Esophagus (tissue), 2 donors: ENCODE data around the gene SEMA6D. TPM values are rescaled to one million over a fixed set of nuclear protein-coding genes. Genes with fewer than 3 reads are reported as not detected.

Experiments
- H3K27ac ChIP-seq, 2 donors: one replicate each; pipeline ENCODE4 v1.5.1; 2013; ENCODE audit warnings: low read depth in 2 of 2, mild to moderate bottlenecking in 2 of 2, inconsistent platforms in 1 of 2, low read length in 1 of 2, moderate library complexity in 1 of 2
- H3K27me3 ChIP-seq, 2 donors: one replicate each; pipeline ENCODE4 v1.6.1; 2013; ENCODE audit warnings: low read length in 2 of 2, control low read depth in 1 of 2, mild to moderate bottlenecking in 1 of 2; ENCODE audit not compliant: insufficient read depth in 2 of 2, control insufficient read depth in 1 of 2
- H3K36me3 ChIP-seq, 2 donors: one replicate each; pipeline ENCODE4 v1.6.1; 2013; ENCODE audit warnings: low read length in 1 of 2; ENCODE audit not compliant: control insufficient read depth in 2 of 2, insufficient read depth in 2 of 2
- H3K4me1 ChIP-seq, 2 donors: one replicate each; pipeline ENCODE4 v1.6.1; 2013; ENCODE audit warnings: low read length in 1 of 2; ENCODE audit not compliant: control insufficient read depth in 2 of 2, insufficient read depth in 2 of 2
- H3K4me3 ChIP-seq, 2 donors: one replicate each; pipeline ENCODE4 v1.5.1; 2013; ENCODE audit warnings: low read length in 2 of 2, mild to moderate bottlenecking in 2 of 2, low read depth in 1 of 2, moderate library complexity in 1 of 2
- H3K9me3 ChIP-seq, 2 donors: one replicate each; pipeline ENCODE4 v1.6.1; 2013; ENCODE audit warnings: mild to moderate bottlenecking in 2 of 2, low read depth in 1 of 2, low read length in 1 of 2, moderate library complexity in 1 of 2; ENCODE audit not compliant: control insufficient read depth in 2 of 2, insufficient read depth in 1 of 2
- WGBS, 2 donors: extraction: QIAGEN DNeasy Blood & Tissue Kit; methylation state at CpG; one replicate each; pipeline ENCODE4 v1.1.7; 2013; 5-methylcytosine and 5-hydroxymethylcytosine counted together
- polyA plus RNA-seq, 2 donors: library from polyadenylated mRNA; stranded (reverse); fragments of 200-250 nt; gene quantifications; one replicate each; pipeline ENCODE4 v1.2.3, GENCODE V29; 2013
- donor health status: healthy with polysubstance abuse.
- donor health status: Bipolar disorder and iron deficiency.

The SEMA6D gene
- polyA plus RNA-seq, 2 donors, result 0.31 to 0.40 TPM

DNA sequence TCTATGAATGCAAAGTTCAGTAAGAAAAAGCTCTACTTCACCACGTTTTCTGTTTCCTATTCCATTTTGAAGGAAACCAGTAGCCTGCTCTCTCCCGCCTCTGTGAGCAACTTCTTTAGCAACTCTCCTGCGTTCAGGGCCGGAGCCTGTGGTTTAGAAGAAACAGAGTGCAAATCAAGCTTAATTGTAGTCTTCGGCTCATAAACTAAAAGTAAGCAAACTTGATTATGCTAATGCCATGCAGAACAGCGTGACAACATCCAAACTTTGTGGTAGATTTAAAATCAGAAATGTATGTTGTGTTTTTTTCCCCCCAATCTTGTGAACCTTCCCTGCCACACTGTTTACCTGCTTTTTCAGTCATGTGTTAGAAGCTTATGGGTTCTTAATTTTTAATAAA, 87.4 kb downstream of the SEMA6D start:
- Histone ChIP-seq H3K4me3 (no peak overlapping the region), H3K9me3 (no peaks in the 10 kb centered on the region), H3K36me3 (no peaks in the 10 kb centered on the region), H3K27ac (no peak overlapping the region), H3K27me3 (no peaks in the 10 kb centered on the region), H3K4me1 (no peaks in the 10 kb centered on the region)
- 82 to 90% methylated on average over 6 of the region's 6 CpGs for WGBS, 2 donors

DNA sequence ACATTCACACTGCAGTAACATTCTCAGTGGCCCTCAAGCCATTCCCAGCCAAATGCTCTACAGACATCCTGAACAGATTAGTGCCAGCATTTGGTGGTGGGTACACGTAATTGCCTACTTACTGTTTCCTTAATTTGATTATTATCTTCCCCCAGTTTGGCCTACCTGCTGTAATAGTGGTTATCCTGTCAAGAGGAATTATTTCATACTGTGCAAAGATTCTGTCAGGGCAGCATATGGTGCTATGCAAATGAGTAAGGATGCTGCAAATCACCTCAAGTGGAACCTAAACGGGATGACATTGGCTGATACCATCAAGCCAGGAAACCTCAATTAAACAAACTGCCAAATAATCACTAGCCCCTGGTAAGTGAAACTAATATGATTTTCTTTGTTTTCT, 88.7 kb downstream of the SEMA6D start:
- no peak overlapping the region for H3K27ac ChIP-seq

DNA sequence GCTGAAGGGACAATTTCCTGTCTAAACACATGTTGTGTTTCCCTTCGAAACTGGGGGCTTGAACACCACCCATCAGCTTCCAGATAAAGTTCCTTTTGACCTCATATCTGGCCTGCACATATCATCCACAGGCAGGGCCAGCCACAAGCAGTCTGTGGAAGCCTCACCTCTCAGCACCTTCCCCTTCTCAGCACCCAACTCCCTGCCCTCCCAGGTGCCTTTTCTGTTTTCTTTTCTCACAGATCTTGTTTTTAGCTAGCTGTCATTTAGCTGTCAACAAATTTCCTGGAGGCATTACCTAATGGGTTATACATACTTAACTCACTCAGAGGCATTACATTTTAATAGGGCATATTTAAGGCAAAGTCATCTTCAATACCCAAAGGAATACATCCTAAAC, 93.9 kb downstream of the SEMA6D start:
- 24 to 46% methylated on average over 1 of the region's 1 CpG for WGBS, 2 donors
- Histone ChIP-seq H3K9me3 (no peaks in the 10 kb centered on the region), H3K4me1 (no peaks in the 10 kb centered on the region), H3K27me3 (no peaks in the 10 kb centered on the region), H3K27ac (no peak overlapping the region), H3K36me3 (no peaks in the 10 kb centered on the region), H3K4me3 (no peak overlapping the region)

More for the DNA sequence above, 88.7 kb downstream of the SEMA6D start:
- H3K4me1 ChIP-seq, result no peaks in the 10 kb centered on the region
- no peaks in the 10 kb centered on the region for H3K9me3 ChIP-seq
- no peak overlapping the region for H3K4me3 ChIP-seq
- 64 to 65% methylated on average over 2 of the region's 2 CpGs for WGBS, 2 donors
- no peaks in the 10 kb centered on the region for H3K36me3 ChIP-seq
- no peaks in the 10 kb centered on the region for H3K27me3 ChIP-seq

DNA sequence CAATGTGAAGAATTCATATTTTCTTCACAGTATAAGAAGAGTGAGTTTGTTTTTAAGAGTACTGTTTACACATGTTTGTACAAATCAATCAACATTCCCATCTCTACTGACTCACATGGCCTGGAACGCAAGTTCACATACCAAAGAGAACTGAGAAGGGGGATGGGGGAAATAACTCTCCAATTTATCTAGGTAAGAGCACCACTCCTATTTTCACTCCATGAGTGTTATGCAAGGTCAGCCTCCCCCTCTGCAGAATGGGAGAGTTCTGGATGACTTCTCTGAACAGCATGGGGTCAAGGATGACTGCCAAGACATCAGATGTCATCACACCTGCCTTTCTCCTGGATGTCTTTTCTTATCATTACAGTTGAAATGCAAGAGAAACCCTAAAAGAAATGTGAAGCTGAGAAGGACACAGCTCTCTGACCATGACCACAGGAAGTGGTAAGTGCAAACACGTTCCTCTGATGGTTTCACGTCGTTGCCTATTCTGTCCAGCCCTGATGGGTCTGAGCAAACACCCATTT, 95.2 kb downstream of the SEMA6D start:
- Histone ChIP-seq H3K27me3 (no peaks in the 10 kb centered on the region), H3K27ac (no peak overlapping the region), H3K4me1 (no peaks in the 10 kb centered on the region), H3K4me3 (no peak overlapping the region), H3K9me3 (no peaks in the 10 kb centered on the region), H3K36me3 (no peaks in the 10 kb centered on the region)
- WGBS, 2 donors, result 73 to 83% methylated on average over 4 of the region's 4 CpGs

DNA sequence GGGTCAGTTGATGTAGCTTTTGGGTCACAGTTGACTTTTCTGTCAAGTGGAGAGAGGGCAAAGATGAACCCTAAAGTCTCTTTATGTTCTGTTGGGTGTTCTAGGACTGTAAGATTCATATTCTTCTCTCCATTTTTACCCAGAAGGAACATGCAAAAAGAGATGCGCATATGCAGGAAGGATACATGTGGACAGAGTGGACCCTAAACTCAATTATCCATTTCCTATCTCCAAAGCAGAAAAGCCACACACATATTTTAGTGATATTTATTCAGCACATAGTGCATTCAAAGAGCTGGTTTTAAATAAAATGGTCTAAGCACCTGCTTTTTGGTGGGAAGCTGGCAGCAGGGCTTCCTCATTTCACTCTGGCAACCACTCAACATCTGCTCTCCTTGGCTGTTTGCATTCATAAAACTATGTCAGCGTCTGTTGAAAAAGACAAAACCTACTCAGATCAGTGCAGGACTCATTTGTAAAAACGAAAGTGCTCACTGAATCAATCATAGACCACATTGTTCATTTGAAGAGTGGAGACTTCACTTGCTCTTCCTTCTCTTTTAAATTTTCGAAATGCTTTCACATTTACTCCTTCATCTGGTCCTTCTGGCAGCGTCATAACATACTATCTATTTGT, 96.6 kb downstream of the SEMA6D start:
- 75 to 79% methylated on average over 5 of the region's 5 CpGs for WGBS, 2 donors

DNA sequence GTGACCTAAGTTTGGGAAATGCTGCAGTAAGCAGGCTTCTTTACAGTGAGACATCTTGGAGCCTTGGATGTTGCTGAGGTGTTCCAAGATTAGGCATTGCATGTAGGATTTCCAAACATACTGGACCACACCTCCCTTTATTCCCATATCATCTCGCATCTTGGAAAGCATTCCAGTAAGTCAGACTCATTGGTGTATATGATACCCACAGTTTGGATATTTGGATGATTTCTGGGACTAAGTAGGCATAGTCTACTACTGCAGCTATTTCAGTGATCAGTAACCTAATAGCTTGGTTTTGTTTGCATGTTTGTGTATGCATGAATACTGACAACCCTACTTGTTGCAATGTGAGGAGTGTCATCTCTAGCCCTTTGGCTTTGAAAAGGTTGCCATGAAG, 97.3 kb downstream of the SEMA6D start:
- WGBS, 2 donors, result 88 to 97% methylated on average over 1 of the region's 1 CpG
- H3K9me3 ChIP-seq, result no peaks in the 10 kb centered on the region
- no peaks in the 10 kb centered on the region for H3K27me3 ChIP-seq
- H3K4me1 ChIP-seq, result no peaks in the 10 kb centered on the region
- no peak overlapping the region for H3K27ac ChIP-seq
- no peaks in the 10 kb centered on the region for H3K36me3 ChIP-seq
- H3K4me3 ChIP-seq, result no peak overlapping the region

More for the DNA sequence above, 96.6 kb downstream of the SEMA6D start:
- no peaks in the 10 kb centered on the region for H3K4me1 ChIP-seq
- no peak overlapping the region for H3K4me3 ChIP-seq
- no peak overlapping the region for H3K27ac ChIP-seq
- H3K36me3 ChIP-seq, result no peaks in the 10 kb centered on the region
- H3K27me3 ChIP-seq, result no peaks in the 10 kb centered on the region
- H3K9me3 ChIP-seq, result no peaks in the 10 kb centered on the region

DNA sequence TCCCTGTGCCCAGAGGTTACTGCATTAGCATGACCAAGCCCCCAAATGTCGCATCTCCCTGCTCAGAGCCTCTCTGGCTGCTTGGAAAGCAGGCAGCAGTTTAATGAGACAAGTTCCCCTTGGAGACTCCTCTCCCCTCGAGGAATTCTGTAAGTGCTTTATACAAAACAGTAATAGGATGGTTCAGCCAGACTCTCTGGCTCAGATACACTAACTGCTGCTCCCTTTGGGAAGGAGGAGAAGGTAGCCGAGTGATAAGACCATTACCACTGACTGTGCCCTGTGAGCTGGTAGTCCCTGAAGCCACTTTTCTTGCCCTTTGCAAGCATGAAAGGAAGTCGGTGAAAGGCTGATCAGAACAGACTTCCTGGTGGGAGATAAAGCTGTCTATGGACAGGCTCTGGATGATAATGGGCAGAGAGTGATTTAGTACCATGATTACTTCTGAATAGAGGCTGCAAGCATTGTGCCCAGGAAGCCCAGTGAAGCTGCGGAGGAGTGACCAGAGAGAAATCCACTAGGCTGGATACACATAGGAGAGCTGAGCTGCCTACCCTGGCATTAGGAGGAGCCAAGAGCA, 100.8 kb downstream of the SEMA6D start:
- no peaks in the 10 kb centered on the region for H3K9me3 ChIP-seq
- 82 to 85% methylated on average over 5 of the region's 5 CpGs for WGBS, 2 donors
- H3K27me3 ChIP-seq, result no peaks in the 10 kb centered on the region
- no peak overlapping the region for H3K27ac ChIP-seq
- peaks cover 0 to 4% of the 10 kb centered on the region in 2 donors for H3K4me1 ChIP-seq
- no peaks in the 10 kb centered on the region for H3K36me3 ChIP-seq
- H3K4me3 ChIP-seq, result no peak overlapping the region

DNA sequence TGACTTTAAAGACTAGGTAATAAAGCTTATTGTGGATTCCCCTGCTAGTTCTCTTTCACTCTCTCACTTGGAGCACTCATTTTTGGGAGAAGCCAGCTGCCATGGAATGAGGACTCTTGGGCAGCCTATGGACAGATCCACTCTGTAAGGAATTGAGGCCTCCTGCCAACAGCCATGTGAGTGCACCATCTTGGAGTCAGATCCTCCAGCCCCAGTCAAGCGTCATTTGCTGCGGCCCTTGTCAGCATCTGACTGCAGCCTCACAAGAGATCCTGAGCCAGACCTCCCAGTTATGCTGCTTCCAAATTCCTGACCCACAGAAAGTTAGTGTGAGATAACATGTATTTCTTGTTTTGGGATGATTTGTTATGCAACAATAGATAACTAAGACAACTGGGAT, 101.9 kb downstream of the SEMA6D start:
- Histone ChIP-seq H3K27ac (no peak overlapping the region), H3K36me3 (no peaks in the 10 kb centered on the region), H3K27me3 (no peaks in the 10 kb centered on the region), H3K9me3 (no peaks in the 10 kb centered on the region), H3K4me1 (peaks cover 3 to 6% of the 10 kb centered on the region in 2 donors), H3K4me3 (no peak overlapping the region)
- WGBS, 2 donors, result 94 to 98% methylated on average over 2 of the region's 2 CpGs

DNA sequence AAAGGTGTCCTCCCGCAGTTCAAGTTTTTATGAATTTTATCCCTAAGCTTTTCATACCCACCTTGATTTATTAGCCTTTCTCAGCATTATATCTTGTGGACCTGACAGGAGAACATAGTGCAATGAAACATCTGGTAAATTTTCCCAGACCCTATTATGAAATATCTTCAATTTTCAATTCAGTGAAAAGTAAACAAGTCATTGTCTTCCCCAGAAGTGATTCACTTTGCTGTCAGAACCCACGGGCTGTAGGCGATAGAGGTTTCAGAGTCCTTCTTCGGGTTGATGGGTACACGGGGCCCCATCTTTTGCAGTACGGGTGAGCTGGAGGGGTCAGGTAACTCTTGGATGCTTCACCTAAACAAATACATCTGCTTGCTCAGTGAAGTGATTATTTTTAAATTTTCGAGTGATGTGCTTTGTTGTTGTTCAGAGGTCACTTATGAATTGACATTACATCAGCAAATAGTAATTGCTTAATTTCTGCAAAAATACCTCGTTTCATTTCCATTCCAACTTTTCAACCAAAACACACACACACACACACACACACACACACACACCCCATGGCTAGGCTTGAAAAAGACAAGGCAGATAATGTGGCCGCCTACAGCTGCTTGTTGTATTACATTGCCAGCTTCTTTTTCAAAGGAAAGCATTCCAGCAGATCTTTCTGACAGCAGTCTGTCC, 102.9 kb downstream of the SEMA6D start:
- H3K9me3 ChIP-seq, result no peaks in the 10 kb centered on the region
- H3K36me3 ChIP-seq, result no peaks in the 10 kb centered on the region
- H3K4me3 ChIP-seq, result no peak overlapping the region
- 43 to 54% methylated on average over 9 of the region's 9 CpGs for WGBS, 2 donors
- H3K27ac ChIP-seq, result no peak overlapping the region
- no peaks in the 10 kb centered on the region for H3K27me3 ChIP-seq
- H3K4me1 ChIP-seq, result peaks cover 3 to 6% of the 10 kb centered on the region in 2 donors
